Neural cell (in vitro differentiated cells): ENCODE results near the gene PFN3. TPM values are rescaled to one million over a fixed set of nuclear protein-coding genes. Genes with fewer than 3 reads are reported as not detected.

Experiments used
- H2AFZ ChIP-seq: fragments of 200-600, 300-800 bp; sonication (generic), shearing (Covaris generic); 2 replicates; pipeline ENCODE4 v1.6.0; 2014; ENCODE audit warnings: low read depth, mild to moderate bottlenecking, antibody characterized with exemption, low read length, moderate library complexity
- H3F3A ChIP-seq: fragments of 200-600 bp; shearing (Covaris generic); 2 replicates; pipeline ENCODE4 v1.6.1; 2016; ENCODE audit warnings: mild to moderate bottlenecking, moderate library complexity, mixed read lengths, antibody characterized with exemption, low read length; ENCODE audit not compliant: insufficient read depth, poor library complexity, severe bottlenecking
- H3K27ac ChIP-seq: fragments of 200-600, 300-800 bp; sonication (generic), shearing (Covaris generic); 2 replicates; pipeline ENCODE4 v1.5.1; 2014; ENCODE audit warnings: mild to moderate bottlenecking, low read length, moderate library complexity
- H3K27me3 ChIP-seq: fragments of 300-800, 200-600 bp; sonication (generic), shearing (Covaris generic); 2 replicates; pipeline ENCODE4 v1.6.0; 2014; ENCODE audit warnings: mild to moderate bottlenecking, low read depth, low read length, moderate library complexity; ENCODE audit not compliant: insufficient read depth
- H3K36me3 ChIP-seq: fragments of 300-800, 200-600 bp; sonication (generic), shearing (Covaris generic); 2 replicates; pipeline ENCODE4 v1.5.1; 2014; ENCODE audit warnings: mild to moderate bottlenecking, antibody characterized with exemption, low read length, moderate library complexity; ENCODE audit not compliant: insufficient read depth
- H3K4me2 ChIP-seq: fragments of 300-800, 200-600 bp; sonication (generic), shearing (Covaris generic); 2 replicates; pipeline ENCODE4 v1.6.0; 2014; ENCODE audit warnings: mild to moderate bottlenecking, low read length
- H3K4me3 ChIP-seq: fragments of 300-800, 200-600 bp; sonication (generic), shearing (Covaris generic); 2 replicates; pipeline ENCODE4 v1.5.1; 2014; ENCODE audit warnings: mild to moderate bottlenecking, low read length, moderate library complexity
- H3K79me2 ChIP-seq: fragments of 200-600 bp; shearing (Covaris generic); replicated peaks from 2 replicates; pipeline ENCODE4 v1.6.0; 2014; ENCODE audit warnings: mild to moderate bottlenecking, low read length, moderate library complexity; ENCODE audit not compliant: insufficient read depth
- H3K9ac ChIP-seq: fragments of 300-800, 200-600 bp; sonication (generic), shearing (Covaris generic); 2 replicates; pipeline ENCODE4 v1.6.1; 2016; ENCODE audit warnings: mild to moderate bottlenecking, low read length, mixed read lengths
- H3K9me2 ChIP-seq: fragments of 200-600 bp; shearing (Covaris generic); 2 replicates; pipeline ENCODE4 v1.6.1; 2016; ENCODE audit warnings: mild to moderate bottlenecking, low read length, mixed read lengths; ENCODE audit not compliant: insufficient read depth
- H3K9me3 ChIP-seq: fragments of 200-600, 300-800 bp; sonication (generic), shearing (Covaris generic); 2 replicates; pipeline ENCODE4 v1.6.1; 2016; ENCODE audit warnings: mild to moderate bottlenecking, mixed run types, low read length, moderate library complexity, mixed read lengths
- H4K20me1 ChIP-seq: fragments of 200-600 bp; shearing (Covaris generic); 2 replicates; pipeline ENCODE4 v1.6.1; 2016; ENCODE audit warnings: mild to moderate bottlenecking, mixed run types; ENCODE audit not compliant: insufficient read depth
- CTCF ChIP-seq: fragments of 450-650 bp; IDR thresholded peaks from 2 replicates; pipeline ENCODE4 v1.5.1; 2014; ENCODE audit warnings: antibody characterized with exemption, mild to moderate bottlenecking, moderate library complexity; ENCODE audit not compliant: poor library complexity, severe bottlenecking
- EP300 ChIP-seq: fragments of 450-650 bp; conservative IDR thresholded peaks from 2 replicates; pipeline ENCODE4 v1.6.1; 2014; ENCODE audit warnings: antibody characterized with exemption, mild to moderate bottlenecking, moderate library complexity; ENCODE audit not compliant: poor library complexity, severe bottlenecking
- EZH2 ChIP-seq: fragments of 200-600, 300-800 bp; shearing (Covaris generic), sonication (generic); IDR thresholded peaks from 2 replicates; pipeline ENCODE4 v1.6.1; 2014; ENCODE audit warnings: antibody characterized with exemption, low read length, borderline replicate concordance, mild to moderate bottlenecking; ENCODE audit not compliant: insufficient read depth, poor library complexity, severe bottlenecking
- MXI1 ChIP-seq: fragments of 450-650 bp; conservative IDR thresholded peaks from 2 replicates; pipeline ENCODE4 v1.6.1; 2014; ENCODE audit warnings: antibody characterized with exemption, mild to moderate bottlenecking; ENCODE audit not compliant: poor library complexity, severe bottlenecking
- POLR2AphosphoS5 ChIP-seq: IDR thresholded peaks from 2 replicates; pipeline ENCODE4 v1.6.1; 2012
- RAD21 ChIP-seq: fragments of 450-650 bp; conservative IDR thresholded peaks from 2 replicates; pipeline ENCODE4 v1.6.1; 2014; ENCODE audit warnings: antibody characterized with exemption, mild to moderate bottlenecking, moderate library complexity
- REST ChIP-seq: IDR thresholded peaks from 2 replicates; pipeline ENCODE4 v1.6.1; 2012; ENCODE audit warnings: borderline replicate concordance
- SMC3 ChIP-seq: fragments of 450-650 bp; conservative IDR thresholded peaks from 2 replicates; pipeline ENCODE4 v1.6.1; 2014; ENCODE audit warnings: antibody characterized with exemption, mild to moderate bottlenecking, moderate library complexity; ENCODE audit not compliant: poor library complexity
- TAF1 ChIP-seq: IDR thresholded peaks from 2 replicates; pipeline ENCODE4 v1.6.1; 2012; ENCODE audit warnings: low read depth
- polyA plus RNA-seq: library from polyadenylated mRNA; depleted of rRNA; stranded (reverse); fragments of >200 nt; gene quantifications from 2 replicates; pipeline ENCODE4 v1.2.3, GENCODE V29; 2014

PFN3 gene
- polyA plus RNA-seq, 1 donor from 2014 or later: not detected

- TF ChIP-seq POLR2AphosphoS5 (no peak), SMC3 (no peak), RAD21 (no peak), REST (no peak), MXI1 (no peak), EP300 (no peak), TAF1 (no peak), CTCF (no peak), EZH2 (no peak)
- H3F3A ChIP-seq: no peaks in the 10 kb centered on the region
- no peak overlapping the region for H2AFZ ChIP-seq
- H4K20me1 ChIP-seq: no peaks in the 10 kb centered on the region
- no peaks in the 10 kb centered on the region for H3K36me3 ChIP-seq
- no peak overlapping the region for H3K4me3 ChIP-seq
- no peak overlapping the region for H3K4me2 ChIP-seq
- H3K9ac ChIP-seq: no peak overlapping the region
- no peaks in the 10 kb centered on the region for H3K9me3 ChIP-seq
- H3K79me2 ChIP-seq: no peaks in the 10 kb centered on the region
- no peak overlapping the region for H3K27ac ChIP-seq
- no peaks in the 10 kb centered on the region for H3K27me3 ChIP-seq
- no peaks in the 10 kb centered on the region for H3K9me2 ChIP-seq
These were observed 35.5 kb upstream of the PFN3 start for GRCh38 chr5:177435847-177436536.

- Histone ChIP-seq H4K20me1 (no peaks in the 10 kb centered on the region), H3K27me3 (no peaks in the 10 kb centered on the region), H3K4me2 (no peak overlapping the region), H2AFZ (no peak overlapping the region), H3K9ac (no peak overlapping the region), H3K27ac (no peak overlapping the region), H3K4me3 (no peak overlapping the region), H3K9me3 (no peaks in the 10 kb centered on the region), H3K79me2 (no peaks in the 10 kb centered on the region), H3K9me2 (no peaks in the 10 kb centered on the region), H3F3A (no peaks in the 10 kb centered on the region), H3K36me3 (no peaks in the 10 kb centered on the region)
- no peak for TF ChIP-seq TAF1
These were observed 34.7 kb upstream of the PFN3 start for GRCh38 chr5:177434942-177435738.
